HUES64 (cell line): ENCODE measurements around the gene RAVER1.
"Not testable (repeated sequence)": the region's sequence is repeated elsewhere in the genome, so short reads cannot be mapped to it uniquely, and the experiment has no call there.

ENCODE experiments used
- H3K27ac ChIP-seq: 2 replicates; pipeline ENCODE4 v1.7.0; 2013; ENCODE audit warnings: low read depth, low read length, inconsistent platforms
- H3K27me3 ChIP-seq: 2 replicates; pipeline ENCODE4 v1.6.1; 2013; ENCODE audit warnings: mild to moderate bottlenecking, low read length; ENCODE audit not compliant: insufficient read depth
- H3K36me3 ChIP-seq: 2 replicates; pipeline ENCODE4 v1.6.1; 2013; ENCODE audit warnings: mild to moderate bottlenecking, low read length; ENCODE audit not compliant: insufficient read depth
- H3K4me1 ChIP-seq: 2 replicates; pipeline ENCODE4 v1.6.1; 2013; ENCODE audit warnings: mild to moderate bottlenecking, low read length, moderate library complexity; ENCODE audit not compliant: insufficient read depth
- H3K4me3 ChIP-seq: 2 replicates; pipeline ENCODE4 v1.5.1; 2013; ENCODE audit warnings: mild to moderate bottlenecking, low read length, moderate library complexity
- H3K9ac ChIP-seq: 2 replicates; pipeline ENCODE4 v1.6.1; 2013; ENCODE audit warnings: mild to moderate bottlenecking, low read depth, low read length
- H3K9me3 ChIP-seq: 2 replicates; pipeline ENCODE4 v1.6.1; 2013; ENCODE audit warnings: low read depth, low read length; ENCODE audit not compliant: insufficient read depth
- WGBS: fragments of 150-250, 120-280 bp; methylation state at CpG from one replicate; pipeline ENCODE4 v1.1.7; 2013; ENCODE audit warnings: missing lambda C conversion rate; 5-methylcytosine and 5-hydroxymethylcytosine counted together

RAVER1 gene

GRCh38 chr19:10286803-10287737, 46.3 kb downstream of the RAVER1 start, which contains the start of gene ICAM4:
Gene ICAM4 (plus strand): TSS chr19:10286955. CDS start chr19:10287013, 58 bp downstream.
- H3K4me1 ChIP-seq, result 0 out of 2 replicates have a peak, but pooled peaks cover 3% of the 10 kb centered on the region
- no peaks in the 10 kb centered on the region for H3K9me3 ChIP-seq
- H3K27me3 ChIP-seq, result peaks cover 65% of the 10 kb centered on the region
- WGBS, result 6% methylated on average over 59 of the region's 59 CpGs
- H3K27ac ChIP-seq, result no peak within 1 kb of the TSS
- H3K36me3 ChIP-seq, result peaks cover 4% of the 10 kb centered on the region; the same call in 1 of the 2 replicates
- peak within 1 kb of the TSS; percentile 57 for H3K4me3 ChIP-seq
- no peak within 1 kb of the TSS; the same call in 1 of the 2 replicates for H3K9ac ChIP-seq

- Histone ChIP-seq H3K27me3 (peaks cover 48% of the 10 kb centered on the region), H3K9ac (no peak overlapping the region), H3K27ac (no peak overlapping the region), H3K9me3 (no peaks in the 10 kb centered on the region), H3K4me3 (no peak overlapping the region), H3K4me1 (0 out of 2 replicates have a peak, but pooled peaks cover 3% of the 10 kb centered on the region), H3K36me3 (peaks cover 4% of the 10 kb centered on the region; the same call in 1 of the 2 replicates)
- 94% methylated on average over 4 of the region's 4 CpGs for WGBS
Observed at GRCh38 chr19:10285393-10285792, 47.9 kb downstream of the RAVER1 start.

GRCh38 chr19:10284960-10285278, 48.4 kb downstream of the RAVER1 start:
- Histone ChIP-seq H3K36me3 (peaks cover 4% of the 10 kb centered on the region; the same call in 1 of the 2 replicates), H3K27me3 (peaks cover 44% of the 10 kb centered on the region), H3K4me1 (0 out of 2 replicates have a peak, but pooled peaks cover 3% of the 10 kb centered on the region), H3K9me3 (no peaks in the 10 kb centered on the region), H3K27ac (no peak overlapping the region), H3K4me3 (no peak overlapping the region), H3K9ac (no peak overlapping the region)
- WGBS, result 94% methylated on average over 13 of the region's 13 CpGs

GRCh38 chr19:10284065-10284959, 49.0 kb downstream of the RAVER1 start:
- no peaks in the 10 kb centered on the region for H3K9me3 ChIP-seq
- H3K4me1 ChIP-seq, result 0 out of 2 replicates have a peak, but pooled peaks cover 3% of the 10 kb centered on the region
- H3K4me3 ChIP-seq, result no peak overlapping the region
- H3K27me3 ChIP-seq, result peaks cover 38% of the 10 kb centered on the region
- peaks cover 4% of the 10 kb centered on the region; the same call in 1 of the 2 replicates for H3K36me3 ChIP-seq
- no peak overlapping the region for H3K27ac ChIP-seq
- no peak overlapping the region for H3K9ac ChIP-seq
- 93% methylated on average over 34 of the region's 34 CpGs for WGBS

GRCh38 chr19:10283301-10284064, 49.8 kb downstream of the RAVER1 start:
- Histone ChIP-seq H3K27ac (no peak overlapping the region), H3K9ac (no peak overlapping the region), H3K36me3 (peaks cover 4% of the 10 kb centered on the region; the same call in 1 of the 2 replicates), H3K9me3 (no peaks in the 10 kb centered on the region), H3K4me3 (no peak overlapping the region), H3K4me1 (0 out of 2 replicates have a peak, but pooled peaks cover 3% of the 10 kb centered on the region), H3K27me3 (peaks cover 29% of the 10 kb centered on the region)
- WGBS, result 81% methylated on average over 22 of the region's 23 CpGs

- not testable (repeated sequence) for H3K9me3 ChIP-seq, H3K36me3 ChIP-seq, H3K4me3 ChIP-seq, H3K9ac ChIP-seq, H3K4me1 ChIP-seq, H3K27ac ChIP-seq
- peaks cover 15% of the 10 kb centered on the region for H3K27me3 ChIP-seq
- 97% methylated on average over 5 of the region's 5 CpGs for WGBS
Observed at GRCh38 chr19:10282043-10282442, 51.3 kb downstream of the RAVER1 start.

- Histone ChIP-seq H3K9ac (no peak overlapping the region), H3K9me3 (no peaks in the 10 kb centered on the region), H3K27me3 (no peaks in the 10 kb centered on the region), H3K27ac (no peak overlapping the region), H3K4me3 (no peak overlapping the region), H3K36me3 (0 out of 2 replicates have a peak, but pooled peaks cover 2% of the 10 kb centered on the region), H3K4me1 (no peaks in the 10 kb centered on the region)
- 92% methylated on average over 5 of the region's 5 CpGs for WGBS
Observed at GRCh38 chr19:10279737-10280442, 53.4 kb downstream of the RAVER1 start.

- WGBS, result 94% methylated on average over 1 of the region's 1 CpG
- no peaks in the 10 kb centered on the region for H3K4me1 ChIP-seq
Observed at GRCh38 chr19:10278935-10279334, 54.4 kb downstream of the RAVER1 start.

GRCh38 chr19:10277795-10278589, 55.3 kb downstream of the RAVER1 start:
- H3K27ac ChIP-seq, result no peak overlapping the region
- H3K9me3 ChIP-seq, result no peaks in the 10 kb centered on the region
- H3K27me3 ChIP-seq, result no peaks in the 10 kb centered on the region
- 95% methylated on average over 9 of the region's 9 CpGs for WGBS
- 0 out of 2 replicates have a peak, but pooled peaks cover 2% of the 10 kb centered on the region for H3K36me3 ChIP-seq
- no peak overlapping the region for H3K9ac ChIP-seq
- H3K4me1 ChIP-seq, result no peaks in the 10 kb centered on the region
- H3K4me3 ChIP-seq, result no peak overlapping the region

More at GRCh38 chr19:10278935-10279334, 54.4 kb downstream of the RAVER1 start:
- no peaks in the 10 kb centered on the region for H3K27me3 ChIP-seq
- no peak overlapping the region for H3K9ac ChIP-seq
- no peaks in the 10 kb centered on the region for H3K9me3 ChIP-seq
- 0 out of 2 replicates have a peak, but pooled peaks cover 2% of the 10 kb centered on the region for H3K36me3 ChIP-seq
- no peak overlapping the region for H3K4me3 ChIP-seq
- no peak overlapping the region for H3K27ac ChIP-seq
